ENCODE measurements around the gene ZPR1.

DNA sequence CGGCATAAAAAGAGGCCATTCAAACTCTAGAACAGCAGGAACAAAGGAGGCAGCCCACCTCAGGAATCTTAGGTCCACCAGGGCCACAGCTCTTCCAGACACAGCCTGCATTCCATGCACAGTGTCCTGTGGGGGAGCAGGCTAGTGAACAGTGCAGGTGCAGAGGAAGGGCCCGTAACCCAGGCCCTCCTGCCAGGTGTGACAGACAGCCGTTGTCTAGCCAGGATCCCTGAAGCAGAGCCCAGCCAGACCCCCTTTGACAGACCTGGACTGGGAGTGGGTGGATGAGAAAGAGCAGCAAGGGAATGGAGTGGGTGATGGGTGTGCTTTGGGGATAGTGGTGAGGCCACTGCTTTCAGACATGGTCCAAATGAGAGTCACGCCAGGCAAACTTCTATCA is 1.2 kb upstream of the ZPR1 start:
- TF ChIP-seq, protein P1, sequence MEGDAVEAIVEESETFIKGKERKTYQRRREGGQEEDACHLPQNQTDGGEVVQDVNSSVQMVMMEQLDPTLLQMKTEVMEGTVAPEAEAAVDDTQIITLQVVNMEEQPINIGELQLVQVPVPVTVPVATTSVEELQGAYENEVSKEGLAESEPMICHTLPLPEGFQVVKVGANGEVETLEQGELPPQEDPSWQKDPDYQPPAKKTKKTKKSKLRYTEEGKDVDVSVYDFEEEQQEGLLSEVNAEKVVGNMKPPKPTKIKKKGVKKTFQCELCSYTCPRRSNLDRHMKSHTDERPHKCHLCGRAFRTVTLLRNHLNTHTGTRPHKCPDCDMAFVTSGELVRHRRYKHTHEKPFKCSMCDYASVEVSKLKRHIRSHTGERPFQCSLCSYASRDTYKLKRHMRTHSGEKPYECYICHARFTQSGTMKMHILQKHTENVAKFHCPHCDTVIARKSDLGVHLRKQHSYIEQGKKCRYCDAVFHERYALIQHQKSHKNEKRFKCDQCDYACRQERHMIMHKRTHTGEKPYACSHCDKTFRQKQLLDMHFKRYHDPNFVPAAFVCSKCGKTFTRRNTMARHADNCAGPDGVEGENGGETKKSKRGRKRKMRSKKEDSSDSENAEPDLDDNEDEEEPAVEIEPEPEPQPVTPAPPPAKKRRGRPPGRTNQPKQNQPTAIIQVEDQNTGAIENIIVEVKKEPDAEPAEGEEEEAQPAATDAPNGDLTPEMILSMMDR (conservative IDR thresholded peaks at IDR 0.05): no peak
- TF ChIP-seq EZH2 (IDR thresholded peaks at IDR 0.05; ENCODE audit: low read depth): no peak

Measured in PC-9 (cell line).